Mesenchymal stem cell (in vitro differentiated cells and primary cell): ENCODE data around the gene FARP2.
A peak's percentile ranks its signal among the peaks of the same experiment; 100 is the strongest.
"Not testable (repeated sequence)": the region's sequence is repeated elsewhere in the genome, so short reads cannot be mapped to it uniquely, and the experiment has no call there.

Source experiments
- DNase-seq: peaks from one replicate; pipeline ENCODE4 v3.0.0-alpha.2; 2013
- H2AFZ ChIP-seq: one replicate; pipeline ENCODE4 v1.6.1; 2013; ENCODE audit warnings: low read depth, mild to moderate bottlenecking, control low read depth, inconsistent platforms, low read length, moderate library complexity
- H2AK5ac ChIP-seq: 2 replicates; pipeline ENCODE4 v1.6.1; 2013; ENCODE audit warnings: low read length, moderate library complexity, mild to moderate bottlenecking, inconsistent platforms; ENCODE audit not compliant: severe bottlenecking
- H2BK120ac ChIP-seq: one replicate; pipeline ENCODE4 v1.6.1; 2013; ENCODE audit warnings: low read depth, mild to moderate bottlenecking, inconsistent platforms, low read length, moderate library complexity
- H2BK12ac ChIP-seq, 2 experiments: one replicate each; pipeline ENCODE4 v1.6.1; 2013; ENCODE audit warnings: inconsistent platforms in 2 of 2, low read length in 2 of 2, mild to moderate bottlenecking in 2 of 2, moderate library complexity in 2 of 2, control low read depth in 1 of 2
- H2BK15ac ChIP-seq: one replicate; pipeline ENCODE4 v1.6.1; 2013; ENCODE audit warnings: mild to moderate bottlenecking, low read depth, inconsistent platforms; ENCODE audit not compliant: poor library complexity, severe bottlenecking
- H2BK5ac ChIP-seq: 2 replicates; pipeline ENCODE4 v1.6.1; 2013; ENCODE audit warnings: low read depth, mild to moderate bottlenecking, low read length, control low read depth, inconsistent platforms; ENCODE audit not compliant: poor library complexity, severe bottlenecking
- H3K14ac ChIP-seq, 2 experiments: one replicate each; pipeline ENCODE4 v1.6.1; 2013; ENCODE audit warnings: inconsistent platforms in 2 of 2, low read length in 2 of 2, control low read depth in 1 of 2, mild to moderate bottlenecking in 1 of 2, moderate library complexity in 1 of 2
- H3K18ac ChIP-seq, 2 experiments: one replicate each; pipeline ENCODE4 v1.6.1; 2013; ENCODE audit warnings: inconsistent platforms in 2 of 2, low read length in 2 of 2, control low read depth in 1 of 2, low read depth in 1 of 2, mild to moderate bottlenecking in 1 of 2
- H3K23ac ChIP-seq, 2 experiments: one replicate each; pipeline ENCODE4 v1.6.1; 2013; ENCODE audit warnings: inconsistent platforms in 2 of 2, low read length in 2 of 2, mild to moderate bottlenecking in 2 of 2, moderate library complexity in 2 of 2, control low read depth in 1 of 2
- H3K27ac ChIP-seq: 2 replicates; pipeline ENCODE4 v1.5.1; 2013; ENCODE audit warnings: mild to moderate bottlenecking, moderate library complexity, low read length, control low read depth, inconsistent platforms; ENCODE audit not compliant: poor library complexity, severe bottlenecking
- H3K27me3 ChIP-seq, 2 experiments: 2 replicates each; pipeline versions ENCODE4 v1.6.1 to v1.7.0; 2013; ENCODE audit warnings: low read length in 2 of 2, mild to moderate bottlenecking in 2 of 2, moderate library complexity in 2 of 2, control low read depth in 1 of 2, inconsistent platforms in 1 of 2; ENCODE audit not compliant: control insufficient read depth in 1 of 2, insufficient read depth in 1 of 2
- H3K36me3 ChIP-seq, 2 experiments: 2 replicates each; pipeline versions ENCODE4 v1.6.1 to v1.7.0; 2013; ENCODE audit warnings: low read length in 2 of 2, control low read depth in 1 of 2, inconsistent platforms in 1 of 2, low read depth in 1 of 2, mild to moderate bottlenecking in 1 of 2; ENCODE audit not compliant: insufficient read depth in 2 of 2, control insufficient read depth in 1 of 2
- H3K4ac ChIP-seq, 2 experiments: one replicate each; pipeline ENCODE4 v1.6.1; 2013; ENCODE audit warnings: inconsistent platforms in 2 of 2, low read length in 2 of 2, mild to moderate bottlenecking in 2 of 2, moderate library complexity in 2 of 2, control low read depth in 1 of 2, low read depth in 1 of 2
- H3K4me1 ChIP-seq: 2 replicates; pipeline ENCODE4 v1.6.1; 2013; ENCODE audit warnings: low read depth, low read length, control low read depth; ENCODE audit not compliant: control insufficient read depth, insufficient read depth
- H3K4me2 ChIP-seq: 2 replicates; pipeline ENCODE4 v1.6.1; 2013; ENCODE audit warnings: low read length, mild to moderate bottlenecking, inconsistent platforms; ENCODE audit not compliant: poor library complexity, severe bottlenecking
- H3K4me3 ChIP-seq, 2 experiments: 2 replicates each; pipeline versions ENCODE4 v1.5.1 to v1.7.0; 2013; ENCODE audit warnings: low read length in 2 of 2, mild to moderate bottlenecking in 2 of 2, control low read depth in 1 of 2, low read depth in 1 of 2; ENCODE audit not compliant: insufficient read depth in 1 of 2
- H3K79me1 ChIP-seq: replicated peaks from 2 replicates; pipeline ENCODE4 v1.6.1; 2013; ENCODE audit warnings: mild to moderate bottlenecking, control low read depth, low read length, inconsistent platforms; ENCODE audit not compliant: poor library complexity, severe bottlenecking
- H3K9ac ChIP-seq: 2 replicates; pipeline ENCODE4 v1.7.0; 2013; ENCODE audit warnings: mild to moderate bottlenecking, low read length, moderate library complexity
- H3K9me3 ChIP-seq: 2 replicates; pipeline ENCODE4 v1.7.0; 2013; ENCODE audit warnings: mild to moderate bottlenecking, low read length; ENCODE audit not compliant: control insufficient read depth
- H4K8ac ChIP-seq: one replicate; pipeline ENCODE4 v1.6.1; 2013; ENCODE audit warnings: inconsistent platforms, mild to moderate bottlenecking, low read length, moderate library complexity
- H4K91ac ChIP-seq: one replicate; pipeline ENCODE4 v1.6.1; 2013; ENCODE audit warnings: mild to moderate bottlenecking, low read length, inconsistent platforms
- WGBS: methylation state at CpG from one replicate; pipeline ENCODE4 v1.1.7; 2013; ENCODE audit warnings: mixed read lengths; 5-methylcytosine and 5-hydroxymethylcytosine counted together

The FARP2 gene

GRCh38 chr2:241368643-241369042 lies 12.6 kb downstream of the FARP2 start:
- Histone ChIP-seq H3K9ac (no peak overlapping the region), H4K8ac (no peak overlapping the region), H3K9me3 (no peaks in the 10 kb centered on the region), H3K4ac (no peak overlapping the region), H3K4me3 (no peak overlapping the region), H3K27ac (no peak overlapping the region), H2BK5ac (no peak overlapping the region), H2BK120ac (no peak overlapping the region), H3K18ac (no peak overlapping the region), H3K4me1 (peaks cover 12% of the 10 kb centered on the region), H4K91ac (no peak overlapping the region), H2AK5ac (no peak overlapping the region), H3K4me2 (no peak overlapping the region), H3K36me3 (peaks cover 6 to 7% of the 10 kb centered on the region in 2 experiments), H2BK15ac (no peak overlapping the region), H3K23ac (no peak overlapping the region), H2AFZ (no peak overlapping the region), H3K27me3 (no peaks in the 10 kb centered on the region), H3K14ac (no peak overlapping the region), H2BK12ac (no peak overlapping the region), H3K79me1 (peaks cover 30% of the 10 kb centered on the region)
- WGBS = 100% methylated on average over 2 of the region's 3 CpGs
- no peak for DNase-seq

- Histone ChIP-seq H3K4me3 (peak overlapping the region in 1 of 2 experiments; percentile 15), H3K23ac (no peak overlapping the region), H2AK5ac (no peak overlapping the region), H3K4ac (no peak overlapping the region), H2AFZ (no peak overlapping the region), H3K4me1 (peaks cover 15% of the 10 kb centered on the region), H2BK15ac (no peak overlapping the region), H3K9me3 (no peaks in the 10 kb centered on the region), H2BK120ac (no peak overlapping the region), H2BK12ac (no peak overlapping the region), H3K18ac (no peak overlapping the region), H3K4me2 (no peak overlapping the region), H3K27me3 (no peaks in the 10 kb centered on the region), H3K79me1 (peaks cover 34% of the 10 kb centered on the region), H3K27ac (no peak overlapping the region), H2BK5ac (no peak overlapping the region), H4K91ac (no peak overlapping the region), H3K14ac (peak overlapping the region in 1 of 2 experiments; percentile 44), H4K8ac (no peak overlapping the region), H3K36me3 (peaks cover 22 to 38% of the 10 kb centered on the region in 2 experiments), H3K9ac (no peak overlapping the region)
- WGBS = 90% methylated on average over 8 of the region's 11 CpGs
- DNase-seq = no peak
These were observed 16.4 kb downstream of the FARP2 start for GRCh38 chr2:241372361-241372992.

- no peaks in the 10 kb centered on the region for H3K9me3 ChIP-seq
- 99% methylated on average over 3 of the region's 3 CpGs for WGBS
- peaks cover 14% of the 10 kb centered on the region for H3K4me1 ChIP-seq
- no peak for DNase-seq
- H3K79me1 ChIP-seq = peaks cover 31% of the 10 kb centered on the region
- no peak overlapping the region for H3K4me3 ChIP-seq
- no peak overlapping the region for H3K9ac ChIP-seq
- no peak overlapping the region for H2AK5ac ChIP-seq
- no peak overlapping the region for H2BK5ac ChIP-seq
- no peak overlapping the region for H3K4ac ChIP-seq
- H3K4me2 ChIP-seq = no peak overlapping the region
- peaks cover 22 to 38% of the 10 kb centered on the region in 2 experiments for H3K36me3 ChIP-seq
- H2BK12ac ChIP-seq = no peak overlapping the region
- no peak overlapping the region for H4K91ac ChIP-seq
- H3K27me3 ChIP-seq = no peaks in the 10 kb centered on the region
- no peak overlapping the region for H2AFZ ChIP-seq
- no peak overlapping the region for H2BK15ac ChIP-seq
- H3K18ac ChIP-seq = no peak overlapping the region
- no peak overlapping the region for H3K14ac ChIP-seq
- no peak overlapping the region for H3K27ac ChIP-seq
- H4K8ac ChIP-seq = no peak overlapping the region
- H2BK120ac ChIP-seq = no peak overlapping the region
- peak overlapping the region in 1 of 2 experiments; percentile 96 for H3K23ac ChIP-seq
These were observed 17.4 kb downstream of the FARP2 start for GRCh38 chr2:241373446-241373845.

- not testable (repeated sequence) for H3K27me3 ChIP-seq, DNase-seq, H3K18ac ChIP-seq, H2AFZ ChIP-seq, H3K9me3 ChIP-seq, H2AK5ac ChIP-seq, H3K14ac ChIP-seq, H3K4me3 ChIP-seq, H3K4me2 ChIP-seq, H3K4ac ChIP-seq, H2BK5ac ChIP-seq, H2BK12ac ChIP-seq, H4K91ac ChIP-seq, H3K9ac ChIP-seq, H2BK120ac ChIP-seq, H4K8ac ChIP-seq, H3K23ac ChIP-seq, H2BK15ac ChIP-seq, H3K27ac ChIP-seq
- Histone ChIP-seq H3K36me3 (peaks cover 22 to 38% of the 10 kb centered on the region in 2 experiments), H3K79me1 (peaks cover 30% of the 10 kb centered on the region), H3K4me1 (peaks cover 14% of the 10 kb centered on the region)
- 93% methylated on average over 5 of the region's 6 CpGs for WGBS
These were observed 17.8 kb downstream of the FARP2 start for GRCh38 chr2:241373906-241374305.
